ENCODE data around the gene ARX. TPM values are rescaled to one million over a fixed set of nuclear protein-coding genes. Genes with fewer than 3 reads are reported as not detected.

ARX gene
- total RNA-seq, 1 experiment from 2014 or later: 0.24 TPM

- H2BK5ac ChIP-seq (ENCODE audit: insufficient read length, low read length): no peak overlapping the region
- H3K4ac ChIP-seq (ENCODE audit: low read depth, low read length): no peak overlapping the region
- H3K79me1 ChIP-seq (ENCODE audit: insufficient read depth, low read depth, low read length, poor library complexity, severe bottlenecking): no peaks in the 10 kb centered on the region
- no peak overlapping the region for H4K5ac ChIP-seq (ENCODE audit: insufficient read length, low read depth, low read length)
- H3K23me2 ChIP-seq (ENCODE audit: insufficient read length, low read depth, low read length, poor library complexity, severe bottlenecking): peaks cover 20% of the 10 kb centered on the region
- H3K27me3 Mint-ChIP-seq (ENCODE audit: low read depth): peaks cover 85% of the 10 kb centered on the region
- peaks cover 52% of the 10 kb centered on the region for H3K27me3 ChIP-seq (ENCODE audit: insufficient read depth, low read length)
- H2BK120ac ChIP-seq (ENCODE audit: low read depth, low read length, poor library complexity, severe bottlenecking): no peak overlapping the region
- H3K14ac ChIP-seq (ENCODE audit: insufficient read depth, low read length): no peak overlapping the region; the same call in 1 of the 2 replicates
- H4K8ac ChIP-seq (replicated peaks; ENCODE audit: insufficient read length, low read depth, low read length): no peak overlapping the region
- no peak overlapping the region for H2AK5ac ChIP-seq (ENCODE audit: insufficient read length, low read length)
- no CpG with 5 or more reads among the region's 59 CpGs for WGBS (ENCODE audit: extremely low coverage, insufficient read length, low lambda C conversion rate)
- H3K4me1 Mint-ChIP-seq: peaks cover 64 to 80% of the 10 kb centered on the region in 2 experiments
- no peaks in the 10 kb centered on the region for H3K79me2 ChIP-seq (ENCODE audit: insufficient read depth, low read length)
- H2BK15ac ChIP-seq (ENCODE audit: low read depth, low read length): no peak overlapping the region
- no peak overlapping the region for H3K9ac ChIP-seq (ENCODE audit: extremely low read depth, insufficient read length, low read length)
- no peak overlapping the region for H3K23ac ChIP-seq (ENCODE audit: insufficient read length, low read depth, low read length)
- peaks cover 2% of the 10 kb centered on the region; the same call in 1 of the 2 replicates for H3K4me1 ChIP-seq (ENCODE audit: insufficient read depth, low read length)
- no peak overlapping the region for H3K18ac ChIP-seq (ENCODE audit: insufficient read length, low read depth, low read length)
- no peaks in the 10 kb centered on the region for H3K36me3 Mint-ChIP-seq (ENCODE audit: insufficient read depth in 1 of 3, low read depth in 3 of 3)
- H4K20me1 ChIP-seq (ENCODE audit: control insufficient read depth, insufficient read depth, insufficient read length): no peaks in the 10 kb centered on the region
- peak; percentile 64 for TF ChIP-seq CTCF (conservative IDR thresholded peaks at IDR 0.05)
- peak overlapping the region; percentile 62 for H3K4me2 ChIP-seq (ENCODE audit: insufficient read depth, insufficient read length, low read length)
- H3T11ph ChIP-seq (ENCODE audit: low read length): no peak overlapping the region
- no peaks in the 10 kb centered on the region for H3K9me3 ChIP-seq (ENCODE audit: control insufficient read depth, low read depth, low read length)
- no peak for DNase-seq
- H3K56ac ChIP-seq (ENCODE audit: insufficient read length, low read depth, low read length): no peak overlapping the region
- no peak overlapping the region for H2BK12ac ChIP-seq (ENCODE audit: insufficient read length, low read depth, low read length)
- no peak overlapping the region for H4K91ac ChIP-seq (ENCODE audit: insufficient read length, low read depth, low read length)
- H3K4me3 Mint-ChIP-seq: peak overlapping the region; percentile 48 to 73
- H3K9me3 Mint-ChIP-seq: peaks cover 0 to 3% of the 10 kb centered on the region in 2 experiments; a peak in 2 of 5 replicates
- no peak overlapping the region for H3K27ac Mint-ChIP-seq
- no peak overlapping the region for H2BK20ac ChIP-seq (ENCODE audit: low read depth, low read length, poor library complexity, severe bottlenecking)
- H2AFZ ChIP-seq (ENCODE audit: low read length): no peak overlapping the region
- no peak overlapping the region for H3K27ac ChIP-seq (ENCODE audit: insufficient read length, low read depth, low read length)
Measured at GRCh38 chrX:25022499-25023325, 6.9 kb upstream of the ARX start.
